ENCODE measurements around the gene MAP2K5.

- TF ChIP-seq, protein P1, sequence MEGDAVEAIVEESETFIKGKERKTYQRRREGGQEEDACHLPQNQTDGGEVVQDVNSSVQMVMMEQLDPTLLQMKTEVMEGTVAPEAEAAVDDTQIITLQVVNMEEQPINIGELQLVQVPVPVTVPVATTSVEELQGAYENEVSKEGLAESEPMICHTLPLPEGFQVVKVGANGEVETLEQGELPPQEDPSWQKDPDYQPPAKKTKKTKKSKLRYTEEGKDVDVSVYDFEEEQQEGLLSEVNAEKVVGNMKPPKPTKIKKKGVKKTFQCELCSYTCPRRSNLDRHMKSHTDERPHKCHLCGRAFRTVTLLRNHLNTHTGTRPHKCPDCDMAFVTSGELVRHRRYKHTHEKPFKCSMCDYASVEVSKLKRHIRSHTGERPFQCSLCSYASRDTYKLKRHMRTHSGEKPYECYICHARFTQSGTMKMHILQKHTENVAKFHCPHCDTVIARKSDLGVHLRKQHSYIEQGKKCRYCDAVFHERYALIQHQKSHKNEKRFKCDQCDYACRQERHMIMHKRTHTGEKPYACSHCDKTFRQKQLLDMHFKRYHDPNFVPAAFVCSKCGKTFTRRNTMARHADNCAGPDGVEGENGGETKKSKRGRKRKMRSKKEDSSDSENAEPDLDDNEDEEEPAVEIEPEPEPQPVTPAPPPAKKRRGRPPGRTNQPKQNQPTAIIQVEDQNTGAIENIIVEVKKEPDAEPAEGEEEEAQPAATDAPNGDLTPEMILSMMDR (IDR thresholded peaks at IDR 0.05), result no peak
- no peak for TF ChIP-seq ZFX (IDR thresholded peaks at IDR 0.05; ENCODE audit: borderline replicate concordance)
These were observed 266.3 kb downstream of the MAP2K5 start for GRCh38 chr15:67808821-67809220.
